ENCODE data around the gene CHAD. TPM values are rescaled to one million over a fixed set of nuclear protein-coding genes. Genes with fewer than 3 reads are reported as not detected.
"Not testable (repeated sequence)": the region's sequence is repeated elsewhere in the genome, so short reads cannot be mapped to it uniquely, and the experiment has no call there.

Gene CHAD
- total and polyA plus RNA-seq, 8 donors, result 0.45 to 12.0 (median 4.9) TPM; not detected in 1

DNA sequence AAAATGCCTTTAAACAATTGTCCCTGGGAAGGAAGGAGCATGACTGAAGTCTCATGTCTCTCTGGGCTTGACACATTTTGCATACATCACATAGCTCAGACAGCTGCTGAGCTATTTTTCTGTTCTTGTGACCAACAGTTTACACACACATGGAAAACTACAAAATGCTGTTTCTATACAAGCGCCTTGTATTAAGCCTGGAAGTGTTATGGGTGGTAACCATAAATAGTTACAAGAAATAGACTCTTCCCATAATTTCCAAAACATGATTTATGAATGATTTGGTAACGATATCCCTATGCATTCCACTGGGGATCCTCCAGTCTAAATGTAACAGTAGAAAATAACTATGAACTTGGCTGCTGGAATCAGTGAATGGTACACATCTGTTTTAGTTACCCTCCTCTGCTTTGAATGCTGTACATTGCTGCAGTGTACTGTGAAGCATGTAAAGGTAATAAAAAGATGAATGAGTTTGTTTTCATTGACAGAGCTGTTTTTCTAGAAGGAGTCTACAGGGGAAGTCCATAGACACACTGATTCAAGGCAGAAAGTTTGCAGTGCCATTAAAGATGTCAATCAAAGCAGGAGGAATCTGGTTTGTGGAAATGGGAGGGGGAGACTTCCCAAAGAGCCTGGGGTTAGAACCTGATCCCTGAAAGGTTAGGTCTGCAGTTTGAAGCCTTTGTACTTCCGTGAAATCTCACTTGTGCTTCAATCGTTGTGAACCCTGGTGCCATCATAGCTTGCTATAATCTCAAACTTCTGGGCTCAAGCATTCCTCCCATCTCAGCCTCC lies 37.7 kb downstream of the CHAD start:
- no peak overlapping the region for H3K27ac ChIP-seq
- 76 to 90% (median 84%) methylated on average over 4 of the region's 4 CpGs for WGBS, 5 donors
- no peaks in the 10 kb centered on the region for H3K27me3 ChIP-seq
- no peak overlapping the region for H3K4me3 ChIP-seq
- peaks cover 20 to 41% (median 39%) of the 10 kb centered on the region in 4 donors for H3K4me1 ChIP-seq
- no peak for DNase-seq
- TF ChIP-seq, protein P1, sequence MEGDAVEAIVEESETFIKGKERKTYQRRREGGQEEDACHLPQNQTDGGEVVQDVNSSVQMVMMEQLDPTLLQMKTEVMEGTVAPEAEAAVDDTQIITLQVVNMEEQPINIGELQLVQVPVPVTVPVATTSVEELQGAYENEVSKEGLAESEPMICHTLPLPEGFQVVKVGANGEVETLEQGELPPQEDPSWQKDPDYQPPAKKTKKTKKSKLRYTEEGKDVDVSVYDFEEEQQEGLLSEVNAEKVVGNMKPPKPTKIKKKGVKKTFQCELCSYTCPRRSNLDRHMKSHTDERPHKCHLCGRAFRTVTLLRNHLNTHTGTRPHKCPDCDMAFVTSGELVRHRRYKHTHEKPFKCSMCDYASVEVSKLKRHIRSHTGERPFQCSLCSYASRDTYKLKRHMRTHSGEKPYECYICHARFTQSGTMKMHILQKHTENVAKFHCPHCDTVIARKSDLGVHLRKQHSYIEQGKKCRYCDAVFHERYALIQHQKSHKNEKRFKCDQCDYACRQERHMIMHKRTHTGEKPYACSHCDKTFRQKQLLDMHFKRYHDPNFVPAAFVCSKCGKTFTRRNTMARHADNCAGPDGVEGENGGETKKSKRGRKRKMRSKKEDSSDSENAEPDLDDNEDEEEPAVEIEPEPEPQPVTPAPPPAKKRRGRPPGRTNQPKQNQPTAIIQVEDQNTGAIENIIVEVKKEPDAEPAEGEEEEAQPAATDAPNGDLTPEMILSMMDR (IDR thresholded peaks at IDR 0.05), result no peak
- TF ChIP-seq POLR2A (IDR thresholded peaks at IDR 0.05) (no peak), EP300 (IDR thresholded peaks at IDR 0.05) (no peak)
- intact Hi-C loops (cut with DNase I; ENCODE audit: low total_unique reads), result no loop called here
- H3K36me3 ChIP-seq, result peaks cover 0 to 26% (median 10%) of the 10 kb centered on the region in 4 donors
- no peaks in the 10 kb centered on the region for H3K9me3 ChIP-seq

DNA sequence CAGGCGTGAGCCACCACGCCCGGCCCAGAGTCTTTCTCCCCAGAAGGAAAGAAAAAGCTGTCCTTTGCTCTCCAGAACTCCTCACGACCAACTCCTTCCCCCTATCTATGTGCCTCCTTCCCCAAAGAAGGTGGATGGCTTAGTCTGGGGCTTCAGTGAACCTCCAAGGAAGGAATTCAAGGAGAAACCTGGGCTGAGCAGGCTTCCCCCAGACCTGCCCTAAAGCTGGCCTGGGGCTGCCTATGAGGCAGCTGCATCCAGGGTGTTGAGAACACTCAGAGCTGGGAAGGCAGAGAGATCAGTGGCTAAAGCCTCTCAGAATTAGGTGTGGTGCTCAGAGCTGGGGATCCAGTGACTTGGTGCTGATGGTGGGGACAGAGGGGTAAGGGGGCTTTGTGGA lies 38.9 kb downstream of the CHAD start:
- intact Hi-C loops (cut with DNase I; ENCODE audit: low total_unique reads), result no loop called here
- Histone ChIP-seq H3K36me3 (peaks cover 0 to 20% (median 8%) of the 10 kb centered on the region in 4 donors), H3K9me3 (no peaks in the 10 kb centered on the region), H3K4me1 (peaks cover 30 to 53% (median 49%) of the 10 kb centered on the region in 4 donors), H3K4me3 (no peak overlapping the region), H3K27me3 (no peaks in the 10 kb centered on the region), H3K27ac (peak overlapping the region in 1 of 5 donors; percentile 89)
- no peak for DNase-seq
- TF ChIP-seq POLR2A (IDR thresholded peaks at IDR 0.05) (no peak), POLR2AphosphoS5 (IDR thresholded peaks at IDR 0.05) (no peak), EP300 (IDR thresholded peaks at IDR 0.05) (no peak)
- TF ChIP-seq, protein P1 (IDR thresholded peaks at IDR 0.05), result no peak
- WGBS, 5 donors, result 86 to 95% (median 91%) methylated on average over 4 of the region's 4 CpGs

DNA sequence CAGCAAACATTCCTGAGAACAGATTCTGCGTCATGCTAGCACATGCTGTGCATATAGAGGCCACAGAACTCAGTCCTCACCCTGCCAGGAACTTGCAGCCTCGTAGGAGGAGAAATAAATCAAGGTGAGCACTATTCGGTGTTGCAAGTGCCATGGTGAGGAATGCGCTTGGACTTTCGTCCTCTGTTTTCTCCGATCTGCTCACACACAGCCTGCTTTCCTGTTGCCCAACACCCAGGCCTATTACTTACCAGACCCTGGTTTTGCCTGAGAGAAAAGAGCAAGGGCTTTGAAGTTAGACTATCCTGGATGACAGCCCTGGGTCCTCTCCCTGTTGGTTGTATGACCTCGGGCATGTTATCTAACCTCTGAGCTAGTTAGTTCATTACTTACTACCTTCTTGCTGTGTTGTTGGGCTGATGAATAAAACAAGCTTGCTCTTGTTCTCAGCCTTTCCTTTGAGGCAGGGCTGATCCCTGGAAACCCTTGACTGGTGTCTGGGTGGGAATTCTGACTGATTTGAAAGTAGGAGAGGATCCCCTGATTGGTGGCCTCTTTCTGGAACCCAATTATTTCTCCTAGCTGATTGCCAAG lies 39.8 kb downstream of the CHAD start:
- intact Hi-C loops (cut with DNase I; ENCODE audit: low total_unique reads), result no loop called here
- Histone ChIP-seq H3K9me3 (no peaks in the 10 kb centered on the region), H3K4me3 (no peak overlapping the region), H3K27me3 (no peaks in the 10 kb centered on the region), H3K36me3 (peaks cover 0 to 18% (median 8%) of the 10 kb centered on the region in 4 donors), H3K4me1 (peaks cover 30 to 59% (median 53%) of the 10 kb centered on the region in 4 donors), H3K27ac (peak overlapping the region in 1 of 5 donors; percentile 89)
- DNase-seq, result peak in 1 of 2 donors; percentile 60
- WGBS, 5 donors, result 62 to 78% (median 66%) methylated on average over 7 of the region's 7 CpGs
- TF ChIP-seq, protein P1 (IDR thresholded peaks at IDR 0.05), result no peak
- no peak for TF ChIP-seq POLR2AphosphoS5 (IDR thresholded peaks at IDR 0.05)
- no peak for TF ChIP-seq POLR2A (IDR thresholded peaks at IDR 0.05)
- TF ChIP-seq EP300 (IDR thresholded peaks at IDR 0.05), result no peak

DNA sequence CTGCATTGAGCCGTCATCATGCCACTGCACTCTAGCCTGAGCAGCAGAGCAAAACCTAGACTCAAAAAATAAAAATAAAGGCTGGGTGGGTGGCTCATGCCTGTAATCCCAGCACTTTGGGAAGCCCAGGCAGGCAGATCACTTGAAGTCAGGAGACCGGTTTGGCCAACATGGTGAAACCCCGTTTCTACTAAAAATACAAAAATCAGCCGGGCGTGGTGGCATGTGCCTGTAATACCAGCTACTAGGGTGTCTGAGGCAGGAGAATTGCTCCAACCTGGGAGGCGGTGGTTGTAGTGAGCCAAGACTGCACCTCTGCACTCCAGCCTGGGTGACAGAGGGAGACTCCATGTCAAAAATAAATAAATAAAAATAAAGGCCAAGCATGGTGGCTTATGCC lies 40.6 kb downstream of the CHAD start:
- Histone ChIP-seq H3K4me1 (peaks cover 30 to 65% (median 56%) of the 10 kb centered on the region in 4 donors), H3K27ac (peak overlapping the region in 2 of 5 donors; percentile 83 to 89), H3K36me3 (peaks cover 0 to 13% (median 4%) of the 10 kb centered on the region in 4 donors)
- DNase-seq; H3K9me3 ChIP-seq; intact Hi-C loops (cut with DNase I; ENCODE audit: low total_unique reads); H3K4me3 ChIP-seq; H3K27me3 ChIP-seq: not testable (repeated sequence)
- 71 to 93% (median 76%) methylated on average over 6 of the region's 6 CpGs for WGBS, 5 donors
